ENCODE measurements around the gene VSIG8.

DNA sequence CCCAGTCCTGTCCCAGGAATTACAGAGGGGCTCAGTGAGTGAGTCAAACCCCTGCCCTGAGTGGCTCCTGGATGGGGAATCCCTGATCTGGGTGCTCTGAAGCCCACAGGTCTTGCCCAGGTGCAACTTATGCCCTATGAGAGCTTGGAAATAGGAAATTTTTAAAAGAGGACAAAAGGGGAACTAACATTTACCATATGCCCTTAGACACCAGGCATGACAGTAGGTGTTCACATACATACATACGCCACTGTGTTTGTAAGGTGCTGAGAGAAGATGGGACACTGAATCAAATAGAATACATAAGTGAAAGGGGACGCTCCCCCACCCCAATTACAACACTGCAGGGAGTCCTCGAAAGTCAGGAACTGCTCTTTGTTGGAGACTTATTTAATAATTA, 36.1 kb upstream of the VSIG8 start:
- no peak for TF ChIP-seq POLR2A (IDR thresholded peaks at IDR 0.05)
- TF ChIP-seq, protein P1, sequence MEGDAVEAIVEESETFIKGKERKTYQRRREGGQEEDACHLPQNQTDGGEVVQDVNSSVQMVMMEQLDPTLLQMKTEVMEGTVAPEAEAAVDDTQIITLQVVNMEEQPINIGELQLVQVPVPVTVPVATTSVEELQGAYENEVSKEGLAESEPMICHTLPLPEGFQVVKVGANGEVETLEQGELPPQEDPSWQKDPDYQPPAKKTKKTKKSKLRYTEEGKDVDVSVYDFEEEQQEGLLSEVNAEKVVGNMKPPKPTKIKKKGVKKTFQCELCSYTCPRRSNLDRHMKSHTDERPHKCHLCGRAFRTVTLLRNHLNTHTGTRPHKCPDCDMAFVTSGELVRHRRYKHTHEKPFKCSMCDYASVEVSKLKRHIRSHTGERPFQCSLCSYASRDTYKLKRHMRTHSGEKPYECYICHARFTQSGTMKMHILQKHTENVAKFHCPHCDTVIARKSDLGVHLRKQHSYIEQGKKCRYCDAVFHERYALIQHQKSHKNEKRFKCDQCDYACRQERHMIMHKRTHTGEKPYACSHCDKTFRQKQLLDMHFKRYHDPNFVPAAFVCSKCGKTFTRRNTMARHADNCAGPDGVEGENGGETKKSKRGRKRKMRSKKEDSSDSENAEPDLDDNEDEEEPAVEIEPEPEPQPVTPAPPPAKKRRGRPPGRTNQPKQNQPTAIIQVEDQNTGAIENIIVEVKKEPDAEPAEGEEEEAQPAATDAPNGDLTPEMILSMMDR (IDR thresholded peaks at IDR 0.05) = no peak
- TF ChIP-seq POLR2AphosphoS5 (IDR thresholded peaks at IDR 0.05) = no peak
- no peak for TF ChIP-seq EP300 (IDR thresholded peaks at IDR 0.05)

Measured in suprapubic skin (tissue), 4 donors.